Amniotic epithelial cell (primary cell): ENCODE data around the gene ARVCF.

ENCODE experiments used
- DNase-seq: peaks from one replicate; pipeline ENCODE4 v3.0.0-alpha.2; 2010; ENCODE audit warnings: low read depth

The ARVCF gene

GRCh38 chr22:19998991-19999820 is 17.4 kb downstream of the ARVCF start:
- DNase-seq = no peak

- no peak for DNase-seq
These were observed 18.2 kb downstream of the ARVCF start for GRCh38 chr22:19998232-19998951.

GRCh38 chr22:19997561-19998231 is 18.9 kb downstream of the ARVCF start:
- no peak for DNase-seq

- no peak for DNase-seq
These were observed 19.8 kb downstream of the ARVCF start for GRCh38 chr22:19996694-19997384.

GRCh38 chr22:19995611-19996339 is 20.8 kb downstream of the ARVCF start:
- DNase-seq = peak; percentile 58

GRCh38 chr22:19994851-19995610 is 21.6 kb downstream of the ARVCF start:
- DNase-seq = peak; percentile 30

GRCh38 chr22:19993926-19994325 is 22.7 kb downstream of the ARVCF start:
- DNase-seq = no peak

GRCh38 chr22:19992921-19993355 is 23.7 kb downstream of the ARVCF start:
- no peak for DNase-seq

- no peak for DNase-seq
These were observed 24.1 kb downstream of the ARVCF start for GRCh38 chr22:19992481-19992911.

GRCh38 chr22:19991645-19992451 is 24.8 kb downstream of the ARVCF start:
- DNase-seq = no peak

- DNase-seq = no peak
These were observed 25.3 kb downstream of the ARVCF start for GRCh38 chr22:19991395-19991644.

GRCh38 chr22:19990609-19991394 is 25.8 kb downstream of the ARVCF start:
- no peak for DNase-seq

GRCh38 chr22:19990188-19990587 is 26.4 kb downstream of the ARVCF start:
- DNase-seq = no peak

- DNase-seq = no peak
These were observed 26.9 kb downstream of the ARVCF start for GRCh38 chr22:19989725-19990067.

- DNase-seq = no peak
These were observed 27.5 kb downstream of the ARVCF start for GRCh38 chr22:19988965-19989724.

- DNase-seq = no peak
These were observed 28.3 kb downstream of the ARVCF start for GRCh38 chr22:19988331-19988808.

GRCh38 chr22:19987394-19988306 is 29.0 kb downstream of the ARVCF start:
- DNase-seq = no peak
